Activated naive CD4-positive, alpha-beta T cell treated with anti-CD3 and anti-CD28 coated beads, Interleukin-2, amount 10 ng/mL, durations not matched to agents 7 days and 5 days (primary cell): Measurements from ENCODE around the gene PHF10.

Source experiments
- CTCF ChIA-PET: fragments of 350-600 bp; sonication (Branson Sonifier 250); formaldehyde crosslinking; loops from one replicate; lab custom pipeline; 2021; ENCODE audit warnings: antibody characterized with exemption; lab: Charles Lee
- DNase-seq: peaks from one replicate; pipeline ENCODE4 v3.0.0-alpha.2; 2020
- H3K27ac Mint-ChIP-seq: one replicate; pipeline ENCODE4 v1.8.0; 2021; ENCODE audit warnings: mild to moderate bottlenecking, moderate library complexity, mixed read lengths
- H3K27me3 Mint-ChIP-seq: one replicate; pipeline ENCODE4 v1.8.0; 2021; ENCODE audit warnings: mild to moderate bottlenecking, mixed read lengths
- H3K36me3 Mint-ChIP-seq: one replicate; pipeline ENCODE4 v1.8.0; 2021; ENCODE audit warnings: mixed read lengths
- H3K4me1 Mint-ChIP-seq: one replicate; pipeline ENCODE4 v1.8.0; 2021; ENCODE audit warnings: mixed read lengths
- H3K4me3 Mint-ChIP-seq: one replicate; pipeline ENCODE4 v1.8.0; 2021; ENCODE audit warnings: mild to moderate bottlenecking, moderate library complexity, mixed read lengths
- H3K9me3 Mint-ChIP-seq: one replicate; pipeline ENCODE4 v1.8.0; 2021; ENCODE audit warnings: mixed read lengths

PHF10 gene

GRCh38 chr6:169657284-169657610 is 67.1 kb downstream of the PHF10 start:
- Mint-ChIP-seq H3K27ac (no peak overlapping the region), H3K9me3 (no peaks in the 10 kb centered on the region), H3K27me3 (no peaks in the 10 kb centered on the region), H3K4me1 (peaks cover 10% of the 10 kb centered on the region), H3K4me3 (peak overlapping the region; percentile 33), H3K36me3 (peaks cover 2% of the 10 kb centered on the region)
- CTCF ChIA-PET, result no interaction called here
- no peak for DNase-seq

- H3K27me3 Mint-ChIP-seq, result no peaks in the 10 kb centered on the region
- H3K4me1 Mint-ChIP-seq, result peaks cover 10% of the 10 kb centered on the region
- DNase-seq, result no peak
- no peak overlapping the region for H3K27ac Mint-ChIP-seq
- H3K4me3 Mint-ChIP-seq, result peak overlapping the region; percentile 33
- peaks cover 2% of the 10 kb centered on the region for H3K36me3 Mint-ChIP-seq
- CTCF ChIA-PET, result interaction anchor here (0.6 kb wide), 1 partner anchor 75 kb away, joined by 4 read pairs; no protein-coding TSS in a partner anchor
- no peaks in the 10 kb centered on the region for H3K9me3 Mint-ChIP-seq
Observed at GRCh38 chr6:169656546-169657283, 67.6 kb downstream of the PHF10 start.

- H3K27me3 Mint-ChIP-seq, result no peaks in the 10 kb centered on the region
- peaks cover 10% of the 10 kb centered on the region for H3K4me1 Mint-ChIP-seq
- peak overlapping the region; percentile 45 for H3K27ac Mint-ChIP-seq
- H3K9me3 Mint-ChIP-seq, result no peaks in the 10 kb centered on the region
- peak; percentile 80 for DNase-seq
- CTCF ChIA-PET, result no interaction called here
- H3K4me3 Mint-ChIP-seq, result peak overlapping the region; percentile 82
- peaks cover 2% of the 10 kb centered on the region for H3K36me3 Mint-ChIP-seq
Observed at GRCh38 chr6:169654598-169655391, 69.5 kb downstream of the PHF10 start.
